Measurements from ENCODE around the gene YTHDC1.
"Not testable (repeated sequence)": the region's sequence is repeated elsewhere in the genome, so short reads cannot be mapped to it uniquely, and the experiment has no call there.

The YTHDC1 gene

DNA sequence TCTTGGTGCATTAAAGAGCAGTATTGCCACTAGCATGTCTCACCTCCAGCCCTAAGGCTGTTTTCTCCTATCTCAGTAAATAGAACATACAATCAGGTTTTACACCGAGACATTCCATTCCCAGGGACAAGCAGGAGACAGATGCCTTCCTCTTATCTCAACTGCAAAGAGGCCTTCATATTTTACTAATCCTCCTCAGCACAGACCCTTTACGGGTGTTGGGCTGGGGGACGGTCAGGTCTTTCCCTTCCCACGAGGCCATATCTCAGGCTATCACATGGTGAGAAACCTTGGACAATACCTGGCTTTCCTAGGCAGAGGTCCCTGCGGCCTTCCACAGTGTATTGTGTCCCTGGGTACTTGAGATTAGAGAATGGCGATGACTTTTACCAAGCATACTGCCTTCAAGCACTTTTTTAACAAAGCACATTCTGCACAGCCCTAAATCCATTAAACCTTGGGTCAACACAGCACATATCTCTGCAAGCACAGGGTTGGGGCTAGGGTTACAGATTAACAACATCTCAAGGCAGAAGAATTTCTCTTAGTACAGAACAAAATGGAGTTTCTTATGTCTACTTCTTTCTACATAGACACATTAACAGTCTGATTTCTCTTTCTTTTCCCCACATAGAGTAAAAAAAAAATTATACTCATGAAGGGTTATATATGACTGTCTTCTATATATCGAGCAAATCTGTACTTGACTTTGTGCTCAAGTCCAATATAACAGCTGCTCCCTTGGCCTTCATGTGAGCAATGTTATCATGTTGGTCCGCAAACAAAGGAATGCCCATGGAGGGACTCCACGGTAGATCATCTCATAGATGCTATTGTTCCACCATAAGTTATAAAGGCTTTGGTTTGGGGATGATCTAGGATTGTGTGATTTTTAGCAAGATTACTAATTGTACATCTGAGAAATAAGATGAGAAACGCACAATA lies 67.8 kb downstream of the YTHDC1 start:
- not testable (repeated sequence) for H3K4me3 Mint-ChIP-seq

DNA sequence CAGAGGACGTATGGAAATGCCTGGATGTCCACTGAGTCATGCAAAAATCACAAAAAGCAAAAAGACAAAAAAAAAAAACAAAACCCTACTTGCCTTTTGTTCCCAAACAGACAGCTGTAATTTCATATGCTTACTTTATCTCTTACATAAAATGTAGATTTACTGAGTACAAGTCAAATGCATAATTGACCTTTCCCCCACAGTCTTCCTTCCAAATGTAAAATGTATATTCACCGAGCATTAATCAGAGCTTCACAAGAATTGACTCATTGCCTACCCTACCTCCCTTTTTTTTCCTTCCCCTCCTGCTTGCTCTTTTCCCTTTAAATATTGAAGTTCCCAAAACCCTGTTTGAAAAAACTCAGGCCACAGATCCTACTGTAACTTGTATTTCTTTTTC lies 71.9 kb downstream of the YTHDC1 start:
- Mint-ChIP-seq H3K9me3 (no peaks in the 10 kb centered on the region), H3K27me3 (peaks cover 15% of the 10 kb centered on the region), H3K4me1 (no peaks in the 10 kb centered on the region), H3K27ac (no peak overlapping the region), H3K4me3 (no peak overlapping the region)
- ATAC-seq = no peak
- no peak for DNase-seq

More for the DNA sequence above, 67.8 kb downstream of the YTHDC1 start:
- not testable (repeated sequence) for H3K4me1 Mint-ChIP-seq, H3K27me3 Mint-ChIP-seq, H3K27ac Mint-ChIP-seq, ATAC-seq, H3K9me3 Mint-ChIP-seq, DNase-seq

DNA sequence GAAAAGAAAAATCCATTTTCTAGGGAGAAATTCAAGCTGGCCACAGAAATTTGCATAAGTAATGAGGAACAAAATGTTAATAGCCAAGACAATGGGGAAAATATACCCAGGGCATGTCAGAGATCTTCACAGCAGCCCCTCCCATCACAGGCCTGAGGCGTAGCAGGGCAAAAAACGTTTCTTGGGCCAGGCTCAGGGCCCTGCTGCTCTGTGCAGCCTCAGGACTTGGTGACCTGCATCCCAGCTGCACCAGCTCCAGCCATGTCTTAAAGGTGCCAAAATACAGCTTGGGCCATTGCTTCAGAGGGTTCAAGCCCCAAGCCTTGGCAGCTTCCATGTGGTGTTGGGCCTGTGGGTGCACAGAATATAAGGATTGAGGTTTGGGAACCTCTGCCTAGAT lies 72.3 kb downstream of the YTHDC1 start:
- Mint-ChIP-seq H3K4me1 (peaks cover 2% of the 10 kb centered on the region), H3K27ac (no peak overlapping the region), H3K4me3 (no peak overlapping the region), H3K27me3 (peaks cover 15% of the 10 kb centered on the region), H3K9me3 (no peaks in the 10 kb centered on the region)
- DNase-seq = no peak
- ATAC-seq = no peak

DNA sequence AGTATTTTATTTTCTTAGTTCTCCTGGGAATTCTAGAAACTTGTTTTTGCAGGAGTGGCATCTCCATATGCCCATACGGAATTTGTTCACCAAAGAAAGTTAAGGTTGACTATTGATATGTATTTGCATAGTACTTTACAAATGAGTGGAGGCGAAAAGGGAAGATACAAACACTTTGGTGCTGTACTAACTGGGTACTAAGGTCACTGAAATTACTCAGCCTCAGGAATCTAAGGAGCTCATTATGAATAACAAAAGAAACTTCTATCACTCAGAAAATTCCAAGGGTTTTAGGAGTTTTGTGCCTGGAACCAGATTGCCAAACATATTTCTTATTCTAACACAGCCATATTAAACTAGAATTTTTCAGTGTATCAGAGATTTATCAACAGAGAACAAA lies 77.0 kb downstream of the YTHDC1 start:
- ATAC-seq (no peak), DNase-seq (no peak)
- Mint-ChIP-seq H3K9me3 (no peaks in the 10 kb centered on the region), H3K27ac (no peak overlapping the region), H3K27me3 (peaks cover 21% of the 10 kb centered on the region), H3K4me3 (no peak overlapping the region), H3K4me1 (peaks cover 14% of the 10 kb centered on the region)

DNA sequence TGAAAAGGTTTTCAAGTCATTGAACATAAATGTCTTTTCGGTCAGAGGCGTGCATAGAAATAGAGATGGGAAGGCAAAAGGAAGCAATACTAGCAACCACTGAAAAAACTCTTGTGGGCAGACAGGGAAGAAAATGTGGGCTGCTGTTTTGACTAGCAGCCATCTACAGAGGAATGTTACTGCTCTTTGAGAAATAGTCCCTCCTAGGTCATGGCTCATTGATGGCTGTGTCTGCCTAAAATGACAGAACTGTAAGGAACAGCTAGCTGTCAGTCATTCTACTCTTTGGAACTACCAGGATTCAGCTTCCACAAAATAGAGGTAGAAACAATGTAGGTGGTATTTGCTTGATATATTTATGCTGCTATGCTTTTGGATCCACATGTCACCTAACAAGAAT lies 77.5 kb downstream of the YTHDC1 start:
- peaks cover 18% of the 10 kb centered on the region for H3K4me1 Mint-ChIP-seq
- no peaks in the 10 kb centered on the region for H3K9me3 Mint-ChIP-seq
- no peak for DNase-seq
- H3K4me3 Mint-ChIP-seq = peak overlapping the region; percentile 51 to 72
- peak; percentile 59 for ATAC-seq
- peaks cover 21% of the 10 kb centered on the region for H3K27me3 Mint-ChIP-seq
- no peak overlapping the region for H3K27ac Mint-ChIP-seq

DNA sequence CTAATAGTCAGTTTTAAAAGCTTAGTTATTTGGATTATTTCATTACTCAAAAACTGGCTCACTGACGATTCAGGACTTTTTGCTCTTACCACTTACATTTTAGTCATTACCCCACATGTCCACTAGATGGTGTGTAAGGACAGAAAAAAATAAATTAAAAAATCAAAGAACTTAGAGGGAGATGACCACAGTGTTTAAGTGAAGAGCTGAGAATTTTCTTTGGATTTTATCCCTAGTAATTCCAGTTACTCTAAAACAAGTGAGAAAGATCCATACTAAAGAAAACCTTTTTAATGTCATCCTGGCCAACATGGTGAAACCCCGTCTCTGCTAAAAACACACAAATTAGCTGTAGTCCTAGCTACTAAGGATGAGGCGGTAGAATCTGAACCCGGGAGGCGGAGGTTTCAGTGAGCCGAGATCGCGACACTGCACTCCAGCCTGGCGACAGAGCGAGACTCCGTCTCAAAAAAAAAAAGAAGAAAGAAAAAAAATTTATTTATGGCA lies 78.0 kb downstream of the YTHDC1 start:
- Mint-ChIP-seq H3K9me3 (no peaks in the 10 kb centered on the region), H3K4me1 (peaks cover 18% of the 10 kb centered on the region), H3K4me3 (peak overlapping the region; percentile 51 to 72), H3K27ac (no peak overlapping the region), H3K27me3 (peaks cover 21% of the 10 kb centered on the region)
- ATAC-seq (peak; percentile 70), DNase-seq (peak in 1 of 2 donors; percentile 15)

DNA sequence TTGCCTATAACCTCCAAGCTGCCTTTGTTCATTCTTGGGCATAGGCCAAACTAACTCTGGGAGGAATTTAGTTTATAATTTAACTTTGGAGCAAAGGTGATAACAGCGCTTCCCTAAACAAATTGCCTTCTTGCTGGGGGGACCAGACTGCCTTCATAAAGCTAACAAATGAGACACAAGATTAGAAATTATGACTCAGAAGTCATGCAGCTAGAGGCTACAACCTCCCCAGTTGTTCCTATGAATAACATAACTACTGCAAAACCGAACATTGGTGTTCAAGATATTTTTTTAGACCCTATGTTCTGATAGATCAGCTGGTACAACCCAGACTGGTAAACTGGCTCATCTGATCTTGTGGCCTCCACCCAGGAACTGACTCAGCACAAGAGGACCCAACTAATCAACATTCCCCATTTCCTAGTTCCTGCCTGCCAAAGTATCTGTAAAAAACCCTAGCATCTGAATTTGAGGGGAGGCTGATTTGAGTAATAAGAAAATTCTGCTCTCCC lies 82.4 kb downstream of the YTHDC1 start:
- Mint-ChIP-seq H3K4me3 (no peak overlapping the region), H3K9me3 (no peaks in the 10 kb centered on the region), H3K27me3 (peaks cover 6% of the 10 kb centered on the region), H3K27ac (no peak overlapping the region), H3K4me1 (peaks cover 14% of the 10 kb centered on the region)
- no peak for DNase-seq
- no peak for ATAC-seq

DNA sequence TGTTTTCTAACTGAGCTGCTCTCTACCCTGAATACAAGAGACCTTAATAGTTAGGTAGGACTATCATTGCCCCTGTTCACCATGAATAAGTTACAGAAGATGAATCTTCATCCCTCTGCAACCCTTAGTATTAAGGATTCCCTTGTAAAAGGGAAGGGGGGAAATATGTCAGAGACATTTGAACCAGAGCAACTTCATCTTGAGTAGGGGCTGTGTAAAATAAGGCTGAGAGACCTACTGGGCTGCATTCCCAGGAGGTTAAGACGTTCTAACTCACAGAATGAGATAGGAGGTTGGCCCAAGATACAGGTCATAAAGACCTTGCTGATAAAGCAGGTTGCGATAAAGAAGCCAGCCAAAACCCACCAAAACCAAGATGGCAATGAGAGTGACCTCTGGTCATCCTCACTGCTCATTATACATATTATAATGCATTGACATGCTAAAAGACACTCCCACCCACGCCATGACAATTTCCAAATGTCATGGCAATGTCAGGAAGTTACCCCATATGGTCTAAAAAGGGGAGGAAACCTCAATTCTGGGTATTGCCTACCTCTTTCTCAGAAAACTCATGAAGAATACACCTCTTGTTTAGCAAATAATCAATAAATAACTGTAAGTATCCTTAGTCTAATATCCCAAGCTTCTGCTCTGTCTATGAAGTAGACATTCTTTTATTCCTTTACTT lies 84.9 kb downstream of the YTHDC1 start:
- ATAC-seq = no peak
- H3K4me1 Mint-ChIP-seq = peaks cover 7% of the 10 kb centered on the region

More for the DNA sequence above, 84.9 kb downstream of the YTHDC1 start:
- no peak overlapping the region for H3K4me3 Mint-ChIP-seq
- no peak for DNase-seq
- no peaks in the 10 kb centered on the region for H3K9me3 Mint-ChIP-seq
- H3K27ac Mint-ChIP-seq = no peak overlapping the region
- peaks cover 7% of the 10 kb centered on the region for H3K27me3 Mint-ChIP-seq

Data from stimulated activated naive CD8-positive, alpha-beta T cell treated with anti-CD3 and anti-CD28 coated beads, Interleukin-15, amount 100 ng/mL, for 72 hours (primary cell).